Posterior vena cava (tissue), 2 donors: ENCODE data around the gene DENND5A. TPM values are rescaled to one million over a fixed set of nuclear protein-coding genes. Genes with fewer than 3 reads are reported as not detected.

Source experiments
- DNase-seq: peaks from one replicate; pipeline ENCODE4 v3.0.0-alpha.2; 2020; ENCODE audit warnings: low spot score
- intact Hi-C, 2 donors: fragments of 100-400 bp; cut with DNase I; formaldehyde crosslinking; loops; one replicate each; pipeline versions ENCODE4 v1.14.1 to v1.14.2; 2022 to 2023
- long read RNA-seq, 2 donors: library from polyadenylated mRNA; unstranded; transcript quantifications; one replicate each; pipeline ENCODE4 v2.0.0, GENCODE V29; 2020 to 2021
- total RNA-seq, 2 donors: library from RNA; stranded (reverse); fragmentation: NEBNext Ultra II Directional; extraction: Animal tissue kit (Norgen Biotek cat#: 25700); gene quantifications; one replicate each; pipeline ENCODE4 v1.2.1, GENCODE V29; 2021
- donor health status: DM: yes; HTN: yes; CAD: no.
- donor health status: DM: yes; HTN: yes; CAD: no.

DENND5A gene
- total RNA-seq, result 100 to 1,000 TPM in 1 of 2 donors, 10 to 100 TPM in 1; 97.4 to 132 TPM
- long read RNA-seq, donor 1, full-length matches to known transcripts, result 5 of 21 reads
- long read RNA-seq, donor 1, partial matches to known transcripts, result 11 of 21 reads
- long read RNA-seq, donor 1, other reads (novel, unspliced or antisense), result 5 of 21 reads
- long read RNA-seq, donor 2, partial matches to known transcripts, result 39 of 50 reads
- long read RNA-seq, donor 2, other reads (novel, unspliced or antisense), result 8 of 50 reads

DNA sequence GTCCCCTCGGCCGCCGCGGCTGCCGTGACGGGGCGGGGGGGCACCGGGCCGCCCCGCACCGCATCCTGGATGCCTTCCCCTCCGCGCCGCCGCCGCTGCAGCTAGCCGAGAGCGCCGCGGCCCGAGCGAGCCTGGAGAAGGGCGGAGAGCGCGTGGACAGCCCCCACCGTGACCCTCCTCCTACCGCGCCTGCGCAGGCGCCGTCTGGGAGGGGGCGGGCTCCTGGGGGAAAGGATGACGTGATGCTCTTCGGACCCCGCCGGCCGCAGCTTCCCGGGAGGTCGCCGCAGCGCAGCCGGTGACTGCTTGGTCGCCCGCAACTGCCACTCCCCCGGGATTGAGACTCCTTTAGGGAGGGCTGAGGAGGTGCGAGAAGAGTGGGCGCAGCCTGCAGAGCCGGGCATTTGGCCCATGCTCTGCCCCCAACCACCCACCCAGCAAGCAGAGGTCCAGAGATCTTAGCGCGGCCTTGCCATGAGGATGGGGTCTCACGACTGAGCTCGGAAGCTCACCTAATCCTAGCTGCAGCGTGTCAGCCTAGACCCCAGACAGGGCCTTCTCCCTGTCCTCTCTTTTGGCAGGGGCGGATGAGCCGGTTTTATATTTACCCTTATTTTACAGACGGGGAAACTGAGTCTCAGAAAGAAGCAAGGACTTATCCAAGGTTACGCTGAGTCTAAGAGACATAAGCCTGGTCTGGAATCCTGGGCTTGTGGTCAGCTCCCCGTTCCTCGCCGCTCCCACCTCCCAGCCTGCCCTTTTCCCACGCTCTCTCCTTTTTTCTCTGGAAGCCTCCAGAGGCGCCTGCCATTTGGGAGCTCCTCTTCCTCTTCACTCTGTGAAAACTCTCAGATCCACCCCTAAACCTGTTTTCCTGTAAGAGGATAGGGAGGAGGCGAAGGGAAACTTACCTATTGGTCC is at the start of gene DENND5A:
TSS of gene DENND5A (minus strand) at position 140 of the 921 bp plus-strand sequence. CDS start 281 bp downstream, outside the sequence.
- DNase-seq, result peak; percentile 95
- intact Hi-C loops, result loop anchor here in 1 of 2 donors (10.0 kb wide), 1 partner anchor 99 kb away; no protein-coding TSS in a partner anchor

DNA sequence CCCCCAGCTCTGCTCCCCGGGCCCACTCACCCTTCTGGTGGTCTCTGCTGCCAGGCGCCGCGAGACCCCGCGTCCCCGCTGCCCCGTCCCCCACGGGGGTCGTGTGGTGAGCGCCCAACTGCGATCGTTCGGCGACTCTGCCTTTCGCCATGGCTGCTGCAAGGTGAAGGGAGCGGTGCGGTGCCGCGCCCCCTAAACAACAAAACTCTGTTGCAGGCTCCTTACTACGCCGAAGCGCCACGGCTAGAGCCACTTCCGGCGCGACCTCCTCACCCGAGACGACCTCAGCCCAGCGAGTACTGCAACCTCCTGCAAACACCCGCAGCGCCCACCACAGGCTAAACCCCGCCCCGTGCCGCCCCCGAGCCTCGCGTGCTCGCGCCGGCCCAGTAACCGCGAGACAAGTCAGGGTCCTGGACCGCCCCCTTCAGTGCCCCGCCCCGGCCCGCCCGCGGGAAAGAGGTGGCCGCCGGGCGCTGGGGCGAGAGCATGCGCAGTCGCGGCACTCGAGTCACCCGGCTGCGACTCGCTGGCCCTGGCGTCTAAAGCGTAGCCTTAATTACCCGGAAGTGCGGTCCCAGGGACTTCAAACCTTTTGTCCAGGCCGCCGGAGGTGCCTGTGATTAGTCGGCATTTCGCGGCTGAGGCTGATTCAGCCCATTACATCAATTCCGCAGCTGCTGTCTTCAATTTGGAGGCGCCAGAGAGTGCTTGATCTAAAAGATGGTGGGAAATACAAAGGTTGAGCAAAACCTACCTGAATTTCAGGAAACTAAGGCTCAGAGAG is 49.3 kb upstream of the DENND5A start, which contains the start of gene TMEM41B:
TSS of gene TMEM41B (minus strand) at position 303 of the 787 bp plus-strand sequence. CDS start at position 151, 152 bp downstream.
- DNase-seq, result peak; percentile 100

DNA sequence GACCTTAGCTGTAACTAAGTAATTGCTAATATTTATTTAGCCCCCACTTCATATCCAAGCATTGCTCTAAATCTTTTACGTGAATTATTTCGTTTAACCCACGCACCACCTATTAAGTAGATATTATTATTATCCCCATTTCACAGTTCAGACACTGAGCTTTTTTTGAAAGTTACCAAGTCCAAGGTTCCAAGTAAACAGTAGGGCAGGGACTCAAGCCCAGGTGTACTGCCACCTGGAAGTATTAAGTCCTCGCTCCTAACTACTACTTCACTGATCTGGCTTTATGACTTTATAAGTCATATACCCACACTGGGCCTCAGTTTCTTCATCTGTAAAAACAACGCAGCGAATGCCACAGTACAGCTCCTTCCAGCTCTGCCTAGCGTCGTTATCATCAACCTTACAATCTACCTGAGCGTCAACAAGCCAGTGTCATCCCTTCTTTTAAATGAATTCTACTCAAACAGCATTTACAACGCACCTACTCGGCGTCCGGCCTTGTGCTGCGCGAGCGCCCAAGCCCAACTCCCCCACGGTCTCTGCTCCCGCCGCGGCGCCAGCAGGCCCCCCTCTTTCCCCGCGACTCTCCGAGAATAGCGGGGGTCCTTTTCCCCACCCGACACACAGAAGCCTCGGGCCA is 48.6 kb upstream of the DENND5A start:
- intact Hi-C loops, result loop anchor here in 1 of 2 donors (10.0 kb wide), 1 partner anchor 71 kb away; the partner anchor contains the start of gene IPO7
- no peak for DNase-seq

More for the DNA sequence above, 49.3 kb upstream of the DENND5A start, which contains the start of gene TMEM41B:
- intact Hi-C loops, result loop anchor here in 1 of 2 donors (10.0 kb wide), 1 partner anchor 70 kb away; the partner anchor contains the start of gene IPO7

DNA sequence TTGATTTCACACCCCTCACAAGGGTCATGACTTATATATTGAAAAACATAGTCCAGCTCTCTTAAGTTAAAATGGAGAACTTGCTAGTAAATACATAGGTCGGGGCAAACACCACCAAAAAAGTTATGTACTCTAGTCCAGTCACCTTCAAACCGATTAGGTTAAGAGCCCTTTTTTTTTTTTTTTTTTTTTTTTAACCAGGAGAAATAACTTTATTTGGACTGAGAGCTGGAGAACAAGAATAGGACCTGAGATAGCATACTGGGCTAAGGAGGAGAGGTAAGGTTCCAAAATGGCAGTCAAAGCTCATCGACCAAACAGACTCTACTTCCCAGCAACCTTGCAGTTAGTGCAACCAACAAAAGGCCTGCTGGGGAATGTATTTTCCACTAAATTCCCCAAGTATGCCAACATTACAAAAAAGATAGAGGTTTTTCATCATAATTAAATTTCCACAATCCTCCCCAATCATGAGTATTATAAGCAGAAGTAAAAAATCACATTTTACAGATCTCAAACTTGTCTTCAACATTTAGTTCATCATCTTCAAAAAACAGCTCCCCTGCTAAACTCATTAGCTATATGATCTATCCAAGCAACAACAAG is 45.4 kb upstream of the DENND5A start:
- intact Hi-C loops, result loop anchor here in 1 of 2 donors (10.0 kb wide), 1 partner anchor 74 kb away; the partner anchor contains the start of gene IPO7
- DNase-seq, result no peak

DNA sequence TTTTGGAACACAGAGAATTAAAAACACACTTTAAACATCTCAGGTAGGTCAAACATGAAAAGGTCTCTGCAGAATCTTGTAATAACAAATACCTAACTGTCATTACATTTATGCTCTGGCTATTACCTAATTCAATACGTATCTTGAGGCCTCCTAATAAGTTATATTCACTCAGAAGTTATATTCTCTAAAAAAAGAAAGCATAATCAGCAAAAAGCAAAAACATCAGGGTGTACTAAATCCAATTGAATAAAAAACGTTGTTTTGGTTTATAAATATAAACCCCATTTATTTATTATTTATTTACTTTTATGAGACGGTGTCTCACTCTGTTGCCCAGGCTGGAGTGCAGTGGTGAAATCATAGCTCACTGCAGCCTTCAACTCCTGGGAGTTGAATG is 39.0 kb upstream of the DENND5A start:
- no peak for DNase-seq
- intact Hi-C loops, result no loop called here

DNA sequence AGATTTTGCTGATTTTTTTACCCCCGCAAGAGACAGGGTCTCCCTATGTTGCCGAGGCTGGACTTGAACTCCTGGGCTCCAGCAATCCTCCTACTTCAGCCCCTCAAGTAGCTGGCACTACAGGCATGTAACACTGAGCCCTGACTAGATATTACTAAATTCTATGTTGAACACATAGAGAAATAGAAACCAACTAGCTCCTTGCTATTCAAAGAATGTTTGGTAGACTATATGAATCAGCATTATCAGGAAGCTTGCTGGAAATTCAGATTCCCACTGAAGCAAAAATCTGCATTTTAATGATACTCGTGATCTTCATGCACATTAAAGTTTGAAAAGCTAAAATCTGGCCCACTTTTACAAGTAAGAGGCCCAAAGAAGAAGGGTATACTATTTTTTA is 37.3 kb upstream of the DENND5A start:
- intact Hi-C loops, result no loop called here
- no peak for DNase-seq

DNA sequence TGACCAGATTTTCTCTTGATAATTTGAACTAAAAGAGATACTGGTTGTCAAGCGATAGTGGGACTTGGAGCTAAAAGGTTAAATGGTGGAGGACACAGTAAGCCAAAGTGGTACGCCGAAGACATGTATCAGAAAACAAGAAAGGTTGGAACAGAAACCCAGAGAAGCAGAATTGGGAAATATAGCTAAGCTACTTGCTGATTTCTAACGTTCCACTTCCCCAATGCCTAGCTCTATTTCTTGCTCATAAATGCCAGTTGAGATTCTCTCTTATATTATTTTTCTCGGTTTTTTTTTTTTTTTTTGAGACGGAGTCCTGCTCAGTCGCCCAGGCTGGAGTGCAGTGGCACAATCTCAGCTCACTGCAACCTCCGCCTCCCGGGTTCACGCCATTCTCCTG is 36.6 kb upstream of the DENND5A start:
- DNase-seq, result no peak
- intact Hi-C loops, result no loop called here

DNA sequence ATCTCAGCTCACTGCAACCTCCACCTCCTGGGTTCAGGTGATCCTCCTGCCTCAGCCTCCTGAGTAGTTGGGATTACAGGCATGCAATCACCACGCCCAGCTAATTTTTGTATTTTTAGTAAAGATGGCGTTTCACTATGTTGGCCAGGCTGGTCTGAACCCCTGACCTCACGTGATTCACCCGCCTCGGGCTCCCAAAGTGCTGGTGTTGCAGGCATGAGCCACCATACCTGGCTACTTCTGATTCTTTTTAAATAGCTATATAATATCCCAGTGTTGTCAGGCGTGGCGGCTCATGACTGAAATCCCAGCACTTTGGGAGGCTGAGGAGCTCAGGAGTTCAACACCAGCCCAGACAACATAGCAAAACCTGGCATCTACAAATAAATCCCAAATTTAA is 28.5 kb upstream of the DENND5A start:
- DNase-seq, result peak; percentile 35
- intact Hi-C loops, result no loop called here

DNA sequence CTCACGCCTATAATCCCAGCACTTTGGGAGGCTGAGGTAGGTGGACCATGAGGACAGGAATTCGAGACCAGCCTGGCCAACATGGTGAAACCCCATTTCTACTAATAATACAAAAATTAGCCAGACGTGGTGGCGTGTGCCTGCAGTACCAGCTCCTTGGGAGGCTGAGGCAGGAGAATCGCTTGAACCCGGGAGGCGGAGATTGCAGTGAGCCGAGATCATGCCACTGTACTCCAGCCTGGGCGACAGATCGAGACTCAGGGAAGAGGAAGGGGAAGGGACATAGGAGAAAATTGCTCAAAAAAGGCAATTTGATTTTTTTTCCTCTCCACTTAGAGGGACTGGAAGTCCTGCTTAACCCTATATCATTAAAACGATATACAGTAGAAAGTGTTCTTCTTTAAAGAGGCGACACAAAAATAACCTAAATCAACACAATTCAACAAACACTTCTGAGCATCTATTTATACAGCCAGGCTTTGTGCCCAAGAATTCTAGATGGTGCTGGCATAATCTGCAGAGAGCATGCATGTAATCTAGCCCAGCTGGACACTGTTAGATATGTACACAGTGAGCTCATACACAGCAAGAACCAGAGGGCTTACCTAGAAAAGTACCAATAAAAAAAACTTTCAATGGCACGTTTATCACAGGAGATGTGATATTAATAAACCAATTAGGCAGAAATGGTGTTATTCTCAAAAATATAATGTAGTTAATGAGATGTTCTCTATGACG is 20.9 kb upstream of the DENND5A start:
- intact Hi-C loops, result no loop called here
- DNase-seq, result no peak

DNA sequence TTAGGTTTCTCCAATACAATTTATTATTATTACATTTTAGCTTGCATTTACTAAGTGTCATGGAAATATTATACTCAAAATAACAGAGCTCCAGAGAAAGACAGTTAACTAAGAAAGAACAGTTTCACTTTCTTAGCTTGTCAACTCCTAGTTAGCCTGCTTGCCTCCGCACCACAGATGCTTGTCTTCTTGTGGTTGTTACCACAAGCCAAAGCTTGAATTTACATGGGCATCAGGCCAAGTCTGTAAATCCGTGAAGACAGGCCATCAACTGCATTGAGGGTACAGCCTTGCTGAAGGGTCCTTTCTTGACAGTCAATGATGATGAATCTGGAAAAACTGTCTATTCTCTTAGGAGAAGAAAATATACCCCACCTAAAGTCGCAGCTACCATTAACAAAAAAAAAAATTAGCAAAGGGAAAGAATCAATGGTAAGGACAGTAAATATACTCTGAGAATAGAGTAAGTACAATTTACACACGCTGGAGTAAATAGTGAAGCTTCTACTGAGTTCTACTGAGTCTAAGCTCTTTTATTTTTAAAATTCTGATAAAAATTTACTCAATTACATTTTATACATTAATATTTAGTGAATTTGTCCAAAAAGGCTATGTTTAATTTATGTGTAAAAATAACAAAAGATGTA is 15.6 kb upstream of the DENND5A start:
- DNase-seq, result no peak
- intact Hi-C loops, result no loop called here

DNA sequence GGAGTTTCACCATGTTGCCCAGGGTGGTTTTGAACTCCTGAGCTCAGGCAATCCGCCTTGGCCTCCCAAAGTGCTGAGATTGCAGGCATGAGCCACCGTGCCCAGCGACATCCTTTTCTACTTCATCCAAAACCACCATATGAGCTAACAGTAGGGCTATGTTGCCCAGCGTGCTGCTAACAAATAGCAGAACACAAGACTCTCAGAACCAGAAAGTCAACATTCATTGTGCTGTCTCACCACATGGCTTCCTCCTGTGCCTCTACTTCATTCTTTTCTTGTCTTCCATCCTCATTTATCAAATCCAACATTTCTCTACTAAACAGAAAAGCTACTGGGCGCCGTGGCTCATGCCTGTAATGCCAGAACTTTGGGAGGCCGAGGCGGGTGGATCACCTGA is 12.0 kb upstream of the DENND5A start:
- intact Hi-C loops, result no loop called here
- no peak for DNase-seq

DNA sequence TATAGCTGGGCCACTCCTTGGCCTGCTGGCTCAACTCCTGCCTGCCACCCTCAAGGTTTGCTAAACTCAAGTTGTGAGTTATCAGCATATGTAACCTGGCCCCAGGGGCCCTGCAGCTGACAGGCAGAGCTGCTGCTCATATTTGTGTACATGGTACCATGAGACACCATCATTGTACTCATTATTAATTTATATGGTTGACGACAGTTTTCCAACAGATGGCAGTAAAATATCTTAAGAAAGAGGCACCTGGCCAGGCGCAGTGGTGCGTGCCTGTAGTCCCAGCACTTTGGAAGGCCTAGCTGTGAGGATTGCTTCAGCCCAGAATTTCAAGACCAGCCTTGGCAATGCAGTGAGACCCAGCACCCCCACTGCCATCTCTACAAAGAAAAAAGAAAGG is 11.4 kb upstream of the DENND5A start:
- DNase-seq, result no peak
- intact Hi-C loops, result no loop called here

DNA sequence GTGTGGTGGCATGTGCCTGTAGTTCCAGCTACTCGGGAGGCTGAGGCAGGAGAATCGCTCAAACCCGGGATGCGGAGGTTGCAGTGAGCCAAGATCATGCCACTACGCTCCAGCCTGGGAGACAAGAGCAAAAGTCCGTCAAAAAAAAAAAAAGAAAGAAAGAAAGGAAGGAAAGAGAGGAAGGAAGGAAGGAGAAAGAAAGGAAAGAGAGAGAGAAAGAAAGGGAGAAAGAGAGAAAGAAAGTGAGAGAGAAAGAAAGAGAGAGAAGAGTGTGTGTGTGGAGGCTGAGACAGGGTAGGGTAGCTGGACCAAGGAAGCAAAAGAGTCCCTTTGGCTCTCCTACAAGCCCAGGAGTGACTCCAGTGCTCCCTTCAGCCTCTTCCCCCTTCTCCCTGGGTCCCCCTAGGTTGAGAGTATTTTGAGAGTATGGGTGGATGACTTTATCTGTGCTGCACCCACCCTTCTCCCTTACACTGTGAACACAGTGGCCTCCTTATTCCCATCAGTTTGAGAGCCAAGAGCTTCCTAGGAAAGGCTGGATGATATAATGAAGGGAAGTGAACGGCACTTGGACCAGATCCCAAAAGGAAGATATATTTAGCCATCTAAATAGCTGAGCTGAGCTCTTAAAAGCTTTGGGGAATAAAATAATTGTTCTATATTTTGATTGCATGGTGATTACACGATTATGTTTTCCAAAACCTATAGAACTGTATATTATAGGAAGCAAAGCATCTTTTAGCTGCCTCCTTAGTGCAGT is 9.5 kb upstream of the DENND5A start:
- intact Hi-C loops, result no loop called here
- DNase-seq, result no peak

DNA sequence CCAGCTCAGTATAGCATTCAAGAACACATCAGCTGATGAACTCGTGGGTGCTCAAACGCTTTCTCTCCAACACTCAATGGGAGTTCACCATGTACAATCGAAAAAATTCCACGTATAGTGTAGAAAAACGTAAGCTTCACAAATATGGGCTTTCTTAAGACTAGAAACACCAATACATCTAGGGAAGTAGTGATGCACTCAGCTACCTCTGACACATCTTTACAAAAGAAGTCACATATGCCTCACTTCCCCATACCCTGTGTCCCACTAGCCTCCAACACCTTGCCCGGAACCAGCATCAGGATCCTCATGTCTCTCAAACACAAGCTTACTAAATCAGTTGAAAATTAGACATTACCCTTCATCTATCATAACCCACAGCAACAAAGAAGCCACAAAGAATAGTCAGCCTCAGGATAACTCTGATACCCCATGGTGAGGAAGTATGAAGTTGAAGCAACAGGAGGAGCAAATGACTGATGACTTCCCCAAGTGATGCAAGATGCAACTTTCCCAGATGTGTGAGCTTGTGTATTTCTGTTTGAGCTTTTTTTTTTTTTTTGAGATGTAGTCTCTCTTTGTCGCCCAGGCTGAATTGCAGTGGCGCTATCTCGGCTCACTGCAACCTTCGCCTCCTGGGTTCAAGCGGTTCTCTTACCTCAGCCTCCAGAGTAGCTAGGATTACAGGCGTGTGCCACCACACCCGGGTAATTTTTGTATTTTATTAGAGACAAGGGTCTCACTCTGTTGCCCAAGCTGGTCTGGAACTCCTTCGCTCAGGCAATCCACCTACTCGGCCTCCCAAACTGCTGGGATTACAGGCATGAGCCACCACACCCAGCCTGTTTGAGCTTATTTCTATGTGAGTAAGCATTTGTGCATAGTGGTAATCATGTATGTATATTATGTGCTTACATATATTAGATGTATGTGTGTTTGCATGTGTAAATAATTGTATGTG is 8.5 kb upstream of the DENND5A start:
- intact Hi-C loops, result no loop called here
- no peak for DNase-seq

DNA sequence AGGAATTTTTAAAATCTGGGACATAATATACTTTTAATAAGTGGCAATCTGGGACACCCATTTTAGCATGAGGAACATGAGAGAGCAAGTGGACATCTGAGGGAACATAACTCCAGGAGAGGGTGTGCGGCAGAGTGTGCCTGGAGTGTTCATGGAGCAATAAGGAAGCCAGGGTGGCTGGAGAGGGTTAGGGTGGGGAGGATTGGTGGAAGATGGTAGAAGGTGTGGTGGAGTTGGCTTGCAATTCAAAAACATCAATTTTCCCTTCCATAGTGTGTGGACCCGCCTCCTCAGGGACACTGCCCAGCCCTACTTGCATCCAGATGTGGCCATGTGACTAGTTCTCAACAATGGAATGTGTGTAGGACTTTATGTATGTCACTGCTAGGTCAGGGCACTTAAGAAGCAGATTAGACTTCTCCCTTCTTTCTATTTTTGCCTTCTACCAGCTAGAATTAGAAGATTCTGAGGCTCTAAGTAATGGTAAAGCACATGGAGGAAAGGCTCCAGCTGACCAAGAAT is 4.4 kb upstream of the DENND5A start:
- intact Hi-C loops, result loop anchor here in 1 of 2 donors (10.0 kb wide), 1 partner anchor 95 kb away; no protein-coding TSS in a partner anchor

More for the DNA sequence above, 4.4 kb upstream of the DENND5A start:
- no peak for DNase-seq
